Lower leg skin (tissue), 3 donors: ENCODE data around the gene SLC6A2.

ENCODE experiments used
- CTCF ChIP-seq, 3 donors: fragments of 450-650 bp; IDR thresholded peaks; one replicate each; pipeline ENCODE4 v1.5.1; 2016; ENCODE audit warnings: antibody characterized with exemption in 3 of 3, mild to moderate bottlenecking in 3 of 3, moderate library complexity in 2 of 3
- POLR2A ChIP-seq, 2 donors: fragments of 450-650 bp; IDR thresholded peaks; one replicate each; pipeline ENCODE4 v1.6.1; 2016 to 2017; ENCODE audit warnings: antibody characterized with exemption in 2 of 2, mild to moderate bottlenecking in 1 of 2, moderate library complexity in 1 of 2

- TF ChIP-seq CTCF (IDR thresholded peaks at IDR 0.05) (no peak), POLR2A (IDR thresholded peaks at IDR 0.05) (no peak)
Measured at GRCh38 chr16:55641430-55642056, 14.2 kb upstream of the SLC6A2 start.
